ENCODE data around the gene PIGK. TPM values are rescaled to one million over a fixed set of nuclear protein-coding genes. Genes with fewer than 3 reads are reported as not detected.

PIGK gene
- total and polyA plus RNA-seq, 12 donors = 3.4 to 44.5 (median 27.3) TPM

- no peaks in the 10 kb centered on the region for H3K4me1 ChIP-seq (replicated peaks in 1 of 2)
- no peak for TF ChIP-seq POLR2A (IDR thresholded peaks at IDR 0.05)
- no peak for TF ChIP-seq CTCF (IDR thresholded peaks at IDR 0.05)
- no peaks in the 10 kb centered on the region for H3K27me3 ChIP-seq
- no peak overlapping the region for H3K27ac ChIP-seq
- H3K4me3 ChIP-seq = no peak overlapping the region
- intact Hi-C loops (cut with DNase I) = no loop called here
- no peaks in the 10 kb centered on the region for H3K36me3 ChIP-seq (replicated peaks in 1 of 2)
- no peak for DNase-seq
- H3K9me3 ChIP-seq (replicated peaks in 1 of 3) = no peaks in the 10 kb centered on the region
- 86 to 94% (median 89%) methylated on average over 1 of the region's 1 CpG for WGBS, 4 donors
Observed at GRCh38 chr1:77100875-77101274, 118.4 kb downstream of the PIGK start.

GRCh38 chr1:77096496-77097255 is 122.6 kb downstream of the PIGK start:
- Histone ChIP-seq H3K9me3 (replicated peaks in 1 of 3) (no peaks in the 10 kb centered on the region), H3K4me3 (no peak overlapping the region), H3K4me1 (replicated peaks in 1 of 2) (no peaks in the 10 kb centered on the region), H3K27ac (no peak overlapping the region), H3K36me3 (replicated peaks in 1 of 2) (no peaks in the 10 kb centered on the region), H3K27me3 (no peaks in the 10 kb centered on the region)
- TF ChIP-seq CTCF (IDR thresholded peaks at IDR 0.05) (no peak), POLR2A (IDR thresholded peaks at IDR 0.05) (no peak)
- DNase-seq = no peak
- 93 to 97% (median 95%) methylated on average over 9 of the region's 9 CpGs for WGBS, 4 donors
- intact Hi-C loops (cut with DNase I) = no loop called here

GRCh38 chr1:77095236-77095635 is 124.0 kb downstream of the PIGK start:
- intact Hi-C loops (cut with DNase I) = no loop called here
- no peaks in the 10 kb centered on the region for H3K4me1 ChIP-seq (replicated peaks in 1 of 2)
- no peak for TF ChIP-seq POLR2A (IDR thresholded peaks at IDR 0.05)
- TF ChIP-seq CTCF (IDR thresholded peaks at IDR 0.05) = no peak

GRCh38 chr1:77089756-77090155 is 129.5 kb downstream of the PIGK start:
- Histone ChIP-seq H3K9me3 (replicated peaks in 1 of 3) (no peaks in the 10 kb centered on the region), H3K27me3 (no peaks in the 10 kb centered on the region), H3K27ac (no peak overlapping the region), H3K4me1 (replicated peaks in 1 of 2) (no peaks in the 10 kb centered on the region), H3K4me3 (no peak overlapping the region), H3K36me3 (replicated peaks in 1 of 2) (no peaks in the 10 kb centered on the region)
- DNase-seq = no peak
- 25 to 45% (median 43%) methylated on average over 2 of the region's 2 CpGs for WGBS, 4 donors
- intact Hi-C loops (cut with DNase I) = no loop called here
- TF ChIP-seq CTCF (IDR thresholded peaks at IDR 0.05) = no peak
- TF ChIP-seq POLR2A (IDR thresholded peaks at IDR 0.05) = no peak

More at GRCh38 chr1:77095236-77095635, 124.0 kb downstream of the PIGK start:
- 79 to 85% (median 81%) methylated on average over 1 of the region's 1 CpG for WGBS, 4 donors
- no peak for DNase-seq
- H3K27me3 ChIP-seq = no peaks in the 10 kb centered on the region
- H3K36me3 ChIP-seq (replicated peaks in 1 of 2) = no peaks in the 10 kb centered on the region
- no peaks in the 10 kb centered on the region for H3K9me3 ChIP-seq (replicated peaks in 1 of 3)
- no peak overlapping the region for H3K27ac ChIP-seq
- H3K4me3 ChIP-seq = no peak overlapping the region
